Fibroblast of lung (primary cell): ENCODE data around the gene NUDT13.

ENCODE experiments used
- CTCF ChIP-seq, 2 donors: IDR thresholded peaks in 1 of 2; conservative IDR thresholded peaks in 1 of 2; 1 replicate in 1 of 2; 2 replicates in 1 of 2; pipeline ENCODE4 v1.5.1; 2011 to 2012; ENCODE audit warnings: low read length in 2 of 2, control low read depth in 1 of 2, inconsistent platforms in 1 of 2, low read depth in 1 of 2, mild to moderate bottlenecking in 1 of 2
- EZH2 ChIP-seq: IDR thresholded peaks from 2 replicates; pipeline ENCODE4 v1.5.1; 2012; ENCODE audit warnings: low read length, control low read depth, mild to moderate bottlenecking; ENCODE audit errors: missing control alignments

GRCh38 chr10:73156054-73156453, 45.8 kb downstream of the NUDT13 start:
- TF ChIP-seq CTCF (conservative IDR thresholded peaks at IDR 0.05 in 1 of 2, IDR thresholded peaks at IDR 0.05 in 1 of 2; ENCODE audit: low read depth in 1 of 2, low read length in 2 of 2) (no peak), EZH2 (no peak)
